NCI-H345 treated with DMSO at 0.1 percent for 48 hours (cell line): Measurements from ENCODE around the gene GPR146.

ENCODE experiments used
- DNase-seq: peaks from one replicate; lab custom pipeline; 2025; ENCODE audit not compliant: unreplicated experiment; lab: John Stamatoyannopoulos, UW

Gene GPR146

GRCh38 chr7:1056785-1057410 lies 12.6 kb downstream of the GPR146 start:
- DNase-seq, result no peak

- no peak for DNase-seq
These were observed 13.3 kb downstream of the GPR146 start for GRCh38 chr7:1057416-1058291.

- DNase-seq, result no peak
These were observed 14.0 kb downstream of the GPR146 start for GRCh38 chr7:1058311-1058710.

- no peak for DNase-seq
These were observed 14.5 kb downstream of the GPR146 start for GRCh38 chr7:1058821-1059199.

- no peak for DNase-seq
These were observed 15.1 kb downstream of the GPR146 start for GRCh38 chr7:1059200-1060091.

GRCh38 chr7:1060315-1061072 lies 16.1 kb downstream of the GPR146 start:
- DNase-seq, result no peak

- no peak for DNase-seq
These were observed 16.8 kb downstream of the GPR146 start for GRCh38 chr7:1061180-1061579.

- DNase-seq, result no peak
These were observed 18.2 kb downstream of the GPR146 start for GRCh38 chr7:1062296-1063294.

- no peak for DNase-seq
These were observed 19.0 kb downstream of the GPR146 start for GRCh38 chr7:1063361-1063760.

- no peak for DNase-seq
These were observed 20.2 kb downstream of the GPR146 start for GRCh38 chr7:1064581-1064980.

GRCh38 chr7:1065263-1065584 lies 20.9 kb downstream of the GPR146 start:
- no peak for DNase-seq

GRCh38 chr7:1065585-1066241 lies 21.4 kb downstream of the GPR146 start:
- DNase-seq, result peak; percentile 27

- DNase-seq, result no peak
These were observed 21.9 kb downstream of the GPR146 start for GRCh38 chr7:1066242-1066588.

GRCh38 chr7:1068013-1068412 lies 23.7 kb downstream of the GPR146 start:
- no peak for DNase-seq

- DNase-seq, result no peak
These were observed 24.3 kb downstream of the GPR146 start for GRCh38 chr7:1068619-1069018.

- no peak for DNase-seq
These were observed 26.2 kb downstream of the GPR146 start for GRCh38 chr7:1070544-1071011.

- no peak for DNase-seq
These were observed 27.4 kb downstream of the GPR146 start for GRCh38 chr7:1071731-1072254.

- DNase-seq, result no peak
These were observed 29.0 kb downstream of the GPR146 start for GRCh38 chr7:1073142-1073977.
